Posterior vena cava (tissue), 2 donors: ENCODE data around the gene CYP20A1. TPM values are rescaled to one million over a fixed set of nuclear protein-coding genes. Genes with fewer than 3 reads are reported as not detected.
A peak's percentile ranks its signal among the peaks of the same experiment; 100 is the strongest.
"Not testable (repeated sequence)": the region's sequence is repeated elsewhere in the genome, so short reads cannot be mapped to it uniquely, and the experiment has no call there.

Source experiments
- DNase-seq: peaks from one replicate; pipeline ENCODE4 v3.0.0-alpha.2; 2020; ENCODE audit warnings: low spot score
- intact Hi-C, 2 donors: fragments of 100-400 bp; cut with DNase I; formaldehyde crosslinking; loops; one replicate each; pipeline versions ENCODE4 v1.14.1 to v1.14.2; 2022 to 2023
- total RNA-seq, 2 donors: library from RNA; stranded (reverse); fragmentation: NEBNext Ultra II Directional; extraction: Animal tissue kit (Norgen Biotek cat#: 25700); gene quantifications; one replicate each; pipeline ENCODE4 v1.2.1, GENCODE V29; 2021
- donor health status: DM: yes; HTN: yes; CAD: no.
- donor health status: DM: yes; HTN: yes; CAD: no.

CYP20A1 gene
- total RNA-seq, 2 donors from 2014 or later, result 24.8 to 29.6 TPM

GRCh38 chr2:203261326-203262159, 22.7 kb downstream of the CYP20A1 start:
- DNase-seq, result no peak
- intact Hi-C loops, result no loop called here

- intact Hi-C loops, result no loop called here
- DNase-seq, result no peak
These were observed 40.5 kb downstream of the CYP20A1 start for GRCh38 chr2:203279288-203279687.

GRCh38 chr2:203280428-203281064, 41.7 kb downstream of the CYP20A1 start:
- intact Hi-C loops, result no loop called here

GRCh38 chr2:203282101-203282500, 43.3 kb downstream of the CYP20A1 start:
- intact Hi-C loops, result no loop called here
- DNase-seq, result peak; percentile 52

More at GRCh38 chr2:203280428-203281064, 41.7 kb downstream of the CYP20A1 start:
- DNase-seq, result peak; percentile 45

GRCh38 chr2:203286532-203286931, 47.7 kb downstream of the CYP20A1 start:
- DNase-seq, result no peak
- intact Hi-C loops, result no loop called here

- intact Hi-C loops, result no loop called here
- no peak for DNase-seq
These were observed 62.8 kb downstream of the CYP20A1 start for GRCh38 chr2:203301667-203302066.

- intact Hi-C loops, DNase-seq: not testable (repeated sequence)
These were observed 63.8 kb downstream of the CYP20A1 start for GRCh38 chr2:203302586-203302985.

- DNase-seq, result no peak
- intact Hi-C loops, result no loop called here
These were observed 72.0 kb downstream of the CYP20A1 start for GRCh38 chr2:203310688-203311436.

GRCh38 chr2:203326356-203326755, 87.5 kb downstream of the CYP20A1 start:
- DNase-seq, result no peak
- intact Hi-C loops, result no loop called here

- no peak for DNase-seq
- intact Hi-C loops, result no loop called here
These were observed 88.7 kb downstream of the CYP20A1 start for GRCh38 chr2:203327582-203327900.

GRCh38 chr2:203327901-203328759, 89.3 kb downstream of the CYP20A1 start, which contains the start of gene ABI2:
Gene ABI2 (plus strand): TSS chr2:203328394. CDS start chr2:203328515, 121 bp downstream.
- intact Hi-C loops, result no loop called here
- peak; percentile 93 for DNase-seq

GRCh38 chr2:203328760-203329540, 90.1 kb downstream of the CYP20A1 start:
- no peak for DNase-seq
- intact Hi-C loops, result no loop called here

GRCh38 chr2:203330434-203330833, 91.6 kb downstream of the CYP20A1 start:
- no peak for DNase-seq

GRCh38 chr2:203338322-203338721, 99.5 kb downstream of the CYP20A1 start:
- intact Hi-C loops, result no loop called here
- DNase-seq, result no peak

More at GRCh38 chr2:203330434-203330833, 91.6 kb downstream of the CYP20A1 start:
- intact Hi-C loops, result no loop called here

GRCh38 chr2:203340791-203341487, 102.1 kb downstream of the CYP20A1 start:
- no peak for DNase-seq
- intact Hi-C loops, result no loop called here

- intact Hi-C loops, result no loop called here
- no peak for DNase-seq
These were observed 103.0 kb downstream of the CYP20A1 start for GRCh38 chr2:203341741-203342310.

GRCh38 chr2:203342374-203342773, 103.6 kb downstream of the CYP20A1 start:
- not testable (repeated sequence) for DNase-seq

More at GRCh38 chr2:203342374-203342773, 103.6 kb downstream of the CYP20A1 start:
- intact Hi-C loops, result not testable (repeated sequence)
